Measurements from ENCODE around the gene PC.

DNA sequence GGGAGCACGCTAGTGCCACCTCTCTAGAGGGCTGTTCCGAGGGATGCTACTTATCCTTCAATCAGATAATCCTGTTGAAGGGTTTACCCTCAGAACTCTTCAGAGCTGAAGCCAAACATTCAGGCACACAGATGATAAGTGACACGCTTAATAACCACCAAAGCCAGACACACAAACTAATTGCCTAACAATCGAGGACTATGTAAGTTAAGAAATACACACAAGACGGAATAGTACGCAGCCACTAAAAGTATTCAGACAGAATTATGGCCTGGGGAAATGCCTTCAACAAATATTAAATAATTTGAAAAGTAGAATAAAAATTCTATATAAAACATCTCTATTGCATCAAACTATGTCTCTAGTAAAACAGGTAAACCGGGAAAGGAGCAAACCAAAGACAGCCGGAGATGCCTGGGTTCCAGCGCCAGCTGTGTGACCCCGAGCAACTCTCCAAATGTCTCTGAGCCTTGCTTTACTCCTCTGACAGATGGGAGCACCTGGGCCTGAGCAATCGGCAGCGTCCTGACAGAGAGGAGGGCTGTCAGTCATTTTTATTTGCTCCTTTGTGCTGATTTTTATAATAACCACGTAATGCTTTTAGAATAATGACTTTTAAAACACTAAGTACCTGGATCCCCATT is 90.0 kb downstream of the PC start:
- TF ChIP-seq CTCF (IDR thresholded peaks at IDR 0.05) (no peak), EP300 (IDR thresholded peaks at IDR 0.05) (no peak), POLR2A (IDR thresholded peaks at IDR 0.05) (no peak)

Measured in sigmoid colon (tissue), 4 donors.